GM19328 (cell line): ENCODE results near the gene DOK7.
A peak's percentile ranks its signal among the peaks of the same experiment; 100 is the strongest.
"Not testable (repeated sequence)": the region's sequence is repeated elsewhere in the genome, so short reads cannot be mapped to it uniquely, and the experiment has no call there.

ENCODE experiments used
- ATAC-seq: cut with Tn5 transposase; IDR thresholded peaks from one replicate; pipeline ENCODE4 v1.9.1; 2021; ENCODE audit warnings: mild to moderate bottlenecking, moderate library complexity; ENCODE audit not compliant: unreplicated experiment

The DOK7 gene

DNA sequence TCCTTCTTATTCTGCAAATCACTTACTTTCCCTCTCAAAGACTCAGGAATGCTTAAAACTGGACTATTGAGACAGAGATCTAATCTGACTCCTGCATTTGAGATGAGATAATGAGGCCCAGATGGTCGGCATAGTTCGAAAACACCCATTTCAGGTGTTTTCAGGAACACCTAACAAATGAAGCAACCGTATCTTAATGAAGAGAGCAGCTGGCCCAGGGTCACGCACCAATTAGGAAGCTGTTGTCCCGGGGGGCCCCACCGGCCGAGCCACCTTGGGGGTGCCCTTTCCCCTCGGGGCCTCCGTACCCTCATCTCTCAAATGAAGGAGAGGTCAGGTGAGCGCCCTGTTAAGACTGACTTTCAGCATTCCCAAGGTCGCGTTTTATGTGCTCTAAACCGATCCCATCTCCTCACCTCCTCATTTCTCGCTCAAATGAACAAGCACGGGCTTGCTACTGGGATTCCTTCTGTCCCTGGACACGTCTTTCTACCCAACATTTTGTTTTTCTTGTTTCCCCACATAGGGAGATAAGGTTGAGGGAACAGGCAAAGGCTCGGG, 68.3 kb downstream of the DOK7 start:
- ATAC-seq = no peak

DNA sequence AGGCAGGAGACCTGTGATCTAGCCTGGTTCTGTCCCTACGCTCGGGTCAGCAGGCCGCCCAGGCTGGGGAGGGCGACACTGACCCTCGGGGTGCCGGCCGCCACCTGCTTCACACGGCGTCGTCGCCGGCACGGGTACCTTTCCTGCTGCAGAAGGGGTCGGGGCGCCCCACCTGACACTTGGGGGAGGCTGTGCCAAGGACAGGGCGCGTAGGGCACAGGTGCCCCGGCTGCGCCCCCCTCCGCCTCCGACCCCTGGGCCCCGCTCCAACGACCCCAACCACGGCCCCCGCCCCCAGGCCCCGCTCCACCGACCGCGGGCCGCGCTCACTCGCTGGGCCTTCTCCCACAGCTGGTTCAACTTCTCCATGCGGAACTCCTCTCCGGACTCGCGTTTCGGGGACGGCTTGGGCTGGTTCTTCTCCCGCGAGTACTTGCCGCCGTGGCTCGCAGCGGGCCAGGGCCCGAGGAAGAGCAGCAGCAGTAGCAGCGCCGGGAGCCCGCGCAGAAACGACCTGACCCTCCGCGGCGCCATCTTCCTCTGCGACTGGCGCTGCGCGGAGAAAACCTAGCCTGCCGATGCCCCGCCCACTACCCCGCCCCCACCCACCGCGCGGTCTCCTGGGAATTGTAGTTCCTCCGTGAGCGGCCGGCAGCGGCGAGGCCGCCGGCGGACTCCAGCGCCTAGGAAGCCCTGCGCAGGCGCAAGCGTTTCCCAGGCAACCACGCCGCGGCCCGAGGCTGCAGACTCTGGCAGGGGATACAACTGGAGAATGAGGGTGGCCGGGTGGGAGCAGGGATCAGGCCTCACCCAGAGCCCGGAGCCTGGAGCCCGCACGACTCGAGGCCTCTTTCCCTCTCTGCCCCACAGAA, 69.0 kb downstream of the DOK7 start, which contains the start of gene LRPAP1:
LRPAP1 (minus strand) TSS at position 544 of the 872 bp plus-strand sequence; CDS start at position 534, 10 bp downstream.
- ATAC-seq = peak; percentile 67

DNA sequence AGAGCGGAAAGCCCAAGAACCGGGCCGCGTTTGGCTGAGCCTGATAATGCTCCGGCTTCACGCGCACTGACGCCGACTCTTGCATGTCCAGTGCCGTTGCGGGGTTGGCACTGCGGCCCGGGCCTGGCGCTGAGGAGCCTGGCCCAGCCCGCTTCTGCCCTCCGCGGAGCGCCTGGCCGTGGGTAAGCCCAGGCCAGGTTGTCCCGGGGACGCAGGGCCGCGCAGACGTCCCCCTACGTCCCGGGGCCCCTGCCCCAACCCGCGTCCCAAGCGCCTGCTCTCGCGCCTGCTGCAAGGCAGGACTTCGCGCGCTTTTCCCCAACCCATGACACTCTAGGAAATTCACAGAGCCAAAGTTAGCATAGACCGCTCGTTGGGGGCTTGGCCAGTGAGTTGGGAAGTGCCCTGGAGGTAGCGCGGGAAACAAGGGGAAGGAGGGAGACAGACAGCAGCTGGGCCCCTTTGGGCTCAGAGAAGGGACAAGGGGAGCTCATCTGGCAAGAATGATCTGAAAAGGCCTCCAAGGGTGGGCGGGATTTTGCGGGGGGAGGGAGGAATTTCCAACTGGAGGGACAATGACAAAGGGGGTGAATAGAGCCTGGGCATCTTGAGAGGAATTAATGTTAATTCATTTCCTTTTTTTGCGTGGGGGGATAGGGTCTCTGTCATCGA, 69.8 kb downstream of the DOK7 start:
- ATAC-seq = peak; percentile 18

DNA sequence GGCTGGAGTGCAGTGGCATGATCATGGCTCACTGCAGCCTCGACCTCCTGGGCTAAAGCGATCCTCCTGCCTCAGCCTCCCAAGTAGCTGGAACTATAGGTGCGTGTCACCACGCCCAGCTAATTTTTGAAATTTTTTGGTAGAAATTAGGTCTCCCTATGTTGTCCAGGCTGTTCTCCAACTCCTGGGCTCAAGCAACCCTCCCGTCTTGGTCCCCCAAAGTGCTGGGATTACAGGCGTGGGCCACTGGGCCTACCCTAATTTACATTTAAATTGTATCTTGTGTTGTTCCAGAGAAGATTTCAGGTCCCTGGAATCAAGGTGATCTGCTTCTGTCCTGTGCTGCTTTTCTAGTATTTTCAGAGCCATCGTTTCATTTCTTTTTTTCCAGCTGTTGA, 70.3 kb downstream of the DOK7 start:
- ATAC-seq = no peak

DNA sequence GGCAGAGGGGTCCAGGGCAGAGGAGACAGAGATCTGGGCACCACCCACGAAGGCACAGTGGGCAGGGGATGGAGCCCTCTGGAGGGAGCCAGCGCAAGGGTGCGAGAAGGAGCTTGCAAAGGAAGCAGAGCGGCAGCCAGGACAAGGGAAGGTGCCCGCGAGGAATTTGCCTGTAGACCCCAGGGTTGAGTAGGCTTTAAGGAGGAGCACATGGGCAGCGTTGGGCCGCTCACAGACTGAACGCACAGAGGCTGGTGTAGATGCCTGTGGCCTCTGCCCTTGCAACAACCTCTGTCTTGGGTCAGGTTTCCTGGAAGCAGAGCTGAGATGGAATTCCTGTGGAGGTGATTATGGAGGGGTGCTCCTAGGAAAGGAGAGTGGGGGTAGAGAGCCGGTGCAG, 72.7 kb downstream of the DOK7 start:
- ATAC-seq = not testable (repeated sequence)

DNA sequence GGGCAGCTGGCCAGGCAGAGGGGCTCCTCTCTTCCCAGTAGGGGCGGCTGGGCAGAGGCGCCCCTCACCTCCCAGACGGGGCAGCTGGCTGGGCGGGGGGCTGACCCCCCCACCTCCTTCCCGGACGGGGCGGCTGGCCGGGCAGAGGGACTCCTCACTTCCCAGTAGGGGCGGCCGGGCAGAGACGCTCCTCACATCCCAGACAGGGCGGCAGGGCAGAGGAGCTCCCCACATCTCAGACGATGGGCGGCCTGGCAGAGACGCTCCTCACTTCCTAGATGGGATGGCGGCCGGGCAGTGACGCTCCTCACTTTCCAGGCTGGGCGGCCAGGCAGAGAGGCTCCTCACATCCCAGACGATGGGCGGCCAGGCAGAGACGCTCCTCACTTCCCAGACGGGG, 75.8 kb downstream of the DOK7 start:
- ATAC-seq = not testable (repeated sequence)

DNA sequence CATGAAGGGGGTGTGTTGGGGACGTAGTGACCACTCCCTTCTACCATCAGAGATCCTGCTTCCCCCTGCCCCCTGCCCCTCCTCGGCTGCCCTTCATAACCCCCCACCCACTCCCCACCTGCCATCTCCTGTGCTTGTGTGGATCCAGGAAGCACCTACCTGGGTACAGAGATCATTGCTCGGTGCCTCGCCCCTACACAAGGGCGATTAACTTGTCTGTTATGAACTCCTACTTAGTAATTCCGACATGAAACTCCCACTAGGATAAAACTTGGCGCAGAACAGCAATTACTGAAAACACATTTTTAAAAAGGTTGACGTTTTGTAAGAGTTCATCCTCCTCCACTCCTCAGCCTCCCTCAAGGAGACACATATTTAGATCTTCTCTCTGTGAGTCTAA, 80.3 kb downstream of the DOK7 start:
- ATAC-seq = not testable (repeated sequence)
